ENCODE data around the gene SORCS3. TPM values are rescaled to one million over a fixed set of nuclear protein-coding genes. Genes with fewer than 3 reads are reported as not detected.

The SORCS3 gene
- polyA plus RNA-seq, 1 donor from 2014 or later: 9.8 TPM

GRCh38 chr10:104650635-104651331 is 9.7 kb downstream of the SORCS3 start:
- Histone ChIP-seq H3K9me2 (ENCODE audit: insufficient read depth, low read length) (no peaks in the 10 kb centered on the region), H3K9ac (ENCODE audit: low read length) (no peak overlapping the region), H3K27me3 (ENCODE audit: insufficient read depth, low read depth, low read length) (no peaks in the 10 kb centered on the region), H3K9me3 (ENCODE audit: low read length) (no peaks in the 10 kb centered on the region), H3K4me3 (ENCODE audit: low read length) (no peak overlapping the region), H3K4me2 (ENCODE audit: low read length) (no peak overlapping the region), H3F3A (ENCODE audit: insufficient read depth, low read length, poor library complexity, severe bottlenecking) (no peaks in the 10 kb centered on the region), H2AFZ (ENCODE audit: low read depth, low read length) (no peak overlapping the region), H3K79me2 (replicated peaks; ENCODE audit: insufficient read depth, low read length) (no peaks in the 10 kb centered on the region), H4K20me1 (ENCODE audit: insufficient read depth) (no peaks in the 10 kb centered on the region), H3K27ac (ENCODE audit: low read length) (no peak overlapping the region), H3K36me3 (ENCODE audit: insufficient read depth, low read length) (no peaks in the 10 kb centered on the region)
- no peak for TF ChIP-seq RAD21 (conservative IDR thresholded peaks at IDR 0.05)
- TF ChIP-seq SMC3 (conservative IDR thresholded peaks at IDR 0.05; ENCODE audit: poor library complexity): no peak
- no peak for TF ChIP-seq MXI1 (conservative IDR thresholded peaks at IDR 0.05; ENCODE audit: poor library complexity, severe bottlenecking)
- TF ChIP-seq REST (IDR thresholded peaks at IDR 0.05; ENCODE audit: borderline replicate concordance): no peak
- TF ChIP-seq CTCF (IDR thresholded peaks at IDR 0.05; ENCODE audit: poor library complexity, severe bottlenecking): no peak
- no peak for TF ChIP-seq POLR2AphosphoS5 (IDR thresholded peaks at IDR 0.05)
- TF ChIP-seq TAF1 (IDR thresholded peaks at IDR 0.05; ENCODE audit: low read depth): no peak
- no peak for TF ChIP-seq EZH2 (IDR thresholded peaks at IDR 0.05; ENCODE audit: borderline replicate concordance, insufficient read depth, low read length, poor library complexity, severe bottlenecking)
- no peak for TF ChIP-seq EP300 (conservative IDR thresholded peaks at IDR 0.05; ENCODE audit: poor library complexity, severe bottlenecking)

- Histone ChIP-seq H3K9me2 (ENCODE audit: insufficient read depth, low read length) (no peaks in the 10 kb centered on the region), H4K20me1 (ENCODE audit: insufficient read depth) (no peaks in the 10 kb centered on the region), H3K79me2 (replicated peaks; ENCODE audit: insufficient read depth, low read length) (no peaks in the 10 kb centered on the region), H3K9ac (ENCODE audit: low read length) (no peak overlapping the region), H3K9me3 (ENCODE audit: low read length) (no peaks in the 10 kb centered on the region), H3K27me3 (ENCODE audit: insufficient read depth, low read depth, low read length) (no peaks in the 10 kb centered on the region), H3K4me3 (ENCODE audit: low read length) (no peak overlapping the region), H3K27ac (ENCODE audit: low read length) (no peak overlapping the region), H3F3A (ENCODE audit: insufficient read depth, low read length, poor library complexity, severe bottlenecking) (no peaks in the 10 kb centered on the region), H3K36me3 (ENCODE audit: insufficient read depth, low read length) (no peaks in the 10 kb centered on the region), H2AFZ (ENCODE audit: low read depth, low read length) (no peak overlapping the region), H3K4me2 (ENCODE audit: low read length) (no peak overlapping the region)
- TF ChIP-seq TAF1 (IDR thresholded peaks at IDR 0.05; ENCODE audit: low read depth) (no peak), EZH2 (IDR thresholded peaks at IDR 0.05; ENCODE audit: borderline replicate concordance, insufficient read depth, low read length, poor library complexity, severe bottlenecking) (no peak), RAD21 (conservative IDR thresholded peaks at IDR 0.05) (no peak), EP300 (conservative IDR thresholded peaks at IDR 0.05; ENCODE audit: poor library complexity, severe bottlenecking) (no peak), REST (IDR thresholded peaks at IDR 0.05; ENCODE audit: borderline replicate concordance) (no peak), SMC3 (conservative IDR thresholded peaks at IDR 0.05; ENCODE audit: poor library complexity) (no peak)
Measured at GRCh38 chr10:104657036-104657435, 15.9 kb downstream of the SORCS3 start.
